Mesothelial cell of epicardium (in vitro differentiated cells): ENCODE data around the gene PPP1R14D. TPM values are rescaled to one million over a fixed set of nuclear protein-coding genes. Genes with fewer than 3 reads are reported as not detected.

Source experiments
- DNase-seq, 2 experiments: peaks; one replicate each; pipeline ENCODE4 v3.0.0; 2021; ENCODE audit warnings: low spot score in 2 of 2; ENCODE audit not compliant: unreplicated experiment in 2 of 2
- H3K27ac Mint-ChIP-seq: 2 replicates; pipeline ENCODE4 v1.8.0; 2021; ENCODE audit warnings: mixed read lengths
- H3K27me3 Mint-ChIP-seq: 2 replicates; pipeline ENCODE4 v1.8.0; 2021; ENCODE audit warnings: low read depth, mixed read lengths
- H3K36me3 Mint-ChIP-seq: 2 replicates; pipeline ENCODE4 v1.8.0; 2021; ENCODE audit warnings: mixed read lengths
- H3K4me1 Mint-ChIP-seq: 2 replicates; pipeline ENCODE4 v1.8.0; 2021; ENCODE audit warnings: mixed read lengths
- H3K4me3 Mint-ChIP-seq: 2 replicates; pipeline ENCODE4 v1.8.0; 2021; ENCODE audit warnings: mild to moderate bottlenecking, moderate library complexity, mixed read lengths
- H3K9me3 Mint-ChIP-seq: 2 replicates; pipeline ENCODE4 v1.8.0; 2021; ENCODE audit warnings: mixed read lengths
- CTCF ChIP-seq: fragments of 200-600 bp; sonication (generic); IDR thresholded peaks from one replicate; pipeline ENCODE4 v1.5.0; 2021; ENCODE audit warnings: antibody characterized with exemption; ENCODE audit not compliant: unreplicated experiment
- total RNA-seq: library from RNA; stranded (reverse); gene quantifications from 3 replicates; pipeline ENCODE4 v1.2.1, GENCODE V29; 2021

PPP1R14D gene
- total RNA-seq, 1 donor from 2014 or later = 1.7 TPM

DNA sequence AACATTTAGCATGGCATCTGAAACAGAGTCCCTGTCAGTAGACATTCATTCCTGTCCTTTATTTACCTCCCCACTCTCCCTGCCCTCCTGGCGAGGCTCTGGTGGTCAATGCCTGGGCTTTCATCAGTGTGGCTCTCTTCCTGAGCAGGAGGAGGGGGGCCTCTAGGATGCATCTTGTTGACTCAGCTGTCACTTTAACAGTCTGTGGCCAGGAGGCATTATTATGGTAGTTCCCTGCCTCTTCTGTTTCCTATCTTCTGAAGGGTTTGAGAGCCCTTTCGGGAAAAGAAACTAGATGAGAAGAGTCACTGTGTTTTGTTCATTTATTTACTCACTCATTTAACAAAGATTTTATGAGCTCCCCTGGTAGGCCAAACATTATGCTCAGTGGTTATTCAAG, 2.4 kb upstream of the PPP1R14D start:
- TF ChIP-seq CTCF = no peak
- no peak for DNase-seq
- H3K4me1 Mint-ChIP-seq = peaks cover 4% of the 10 kb centered on the region
- H3K4me3 Mint-ChIP-seq = no peak overlapping the region
- peaks cover 3% of the 10 kb centered on the region for H3K9me3 Mint-ChIP-seq
- H3K27me3 Mint-ChIP-seq = no peaks in the 10 kb centered on the region
- no peak overlapping the region for H3K27ac Mint-ChIP-seq
- peaks cover 8% of the 10 kb centered on the region for H3K36me3 Mint-ChIP-seq

DNA sequence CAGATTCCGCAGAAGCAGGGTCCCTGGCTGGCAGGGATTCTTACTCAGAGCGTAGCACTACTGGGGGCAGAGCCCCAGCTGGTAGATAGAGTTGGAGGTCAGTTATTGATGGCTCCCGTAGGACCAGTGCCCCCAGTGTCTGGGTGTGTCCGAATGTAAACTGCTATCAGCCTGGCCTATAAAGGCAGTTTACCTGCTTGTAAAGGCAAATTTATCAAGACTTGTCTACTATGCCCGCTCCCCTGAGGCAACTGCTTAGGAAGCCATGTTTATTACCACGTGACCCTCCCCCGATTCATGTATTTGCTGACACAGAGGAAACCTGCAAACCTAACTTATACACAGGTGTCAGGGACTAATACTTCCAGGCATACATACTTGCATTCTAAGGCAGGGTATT, 607 bp upstream of the PPP1R14D start:
- H3K27ac Mint-ChIP-seq = no peak overlapping the region

GRCh38 chr15:40826423-40827075, 2.0 kb downstream of the PPP1R14D start:
- Mint-ChIP-seq H3K27me3 (no peaks in the 10 kb centered on the region), H3K4me1 (peaks cover 14% of the 10 kb centered on the region), H3K36me3 (peaks cover under 1% of the 10 kb centered on the region), H3K4me3 (no peak overlapping the region), H3K27ac (peak overlapping the region; percentile 79), H3K9me3 (no peaks in the 10 kb centered on the region)
- no peak for DNase-seq
- no peak for TF ChIP-seq CTCF

More for the DNA sequence above, 607 bp upstream of the PPP1R14D start:
- TF ChIP-seq CTCF = no peak
- DNase-seq = no peak
- H3K27me3 Mint-ChIP-seq = no peaks in the 10 kb centered on the region
- H3K4me3 Mint-ChIP-seq = no peak overlapping the region
- peaks cover 8% of the 10 kb centered on the region for H3K36me3 Mint-ChIP-seq
- H3K4me1 Mint-ChIP-seq = peaks cover 14% of the 10 kb centered on the region
- H3K9me3 Mint-ChIP-seq = peaks cover 3% of the 10 kb centered on the region

DNA sequence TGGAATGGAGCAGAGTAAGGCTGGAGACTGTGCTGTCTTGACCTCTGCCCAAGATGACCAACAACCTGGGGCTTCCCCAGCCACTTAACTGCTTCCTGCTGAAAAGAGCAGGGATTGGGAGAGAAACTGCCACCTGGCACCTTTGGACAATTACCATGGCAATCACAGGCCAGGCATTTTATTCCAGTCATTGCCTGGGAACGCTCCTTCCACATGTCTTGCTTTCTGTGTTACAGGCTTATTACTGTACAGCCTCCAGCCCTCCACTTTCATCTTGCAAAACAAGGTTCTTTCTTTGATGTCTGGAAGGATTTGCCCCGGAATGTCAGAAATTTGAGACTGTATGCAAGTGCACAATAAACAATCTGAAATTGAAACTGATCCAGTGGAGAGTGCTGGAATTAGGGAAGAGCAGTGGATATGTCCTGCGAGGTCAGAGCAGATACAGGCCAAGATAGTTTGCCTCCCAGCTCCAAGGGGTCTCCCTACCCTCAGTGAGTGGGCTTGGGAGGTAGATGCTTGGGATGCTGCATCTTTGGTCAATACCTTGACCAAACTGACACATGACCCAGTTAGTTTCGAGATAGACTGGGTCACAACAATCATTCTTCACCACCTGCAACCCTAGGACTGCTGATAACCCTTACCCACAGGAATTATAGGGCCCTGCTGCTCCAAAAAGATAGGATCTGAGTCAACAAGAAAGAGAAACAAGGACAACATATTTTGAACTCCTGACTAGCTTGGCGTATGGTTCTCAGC, 2.7 kb downstream of the PPP1R14D start:
- H3K36me3 Mint-ChIP-seq = no peaks in the 10 kb centered on the region
- TF ChIP-seq CTCF = no peak
- peak overlapping the region; percentile 79 for H3K27ac Mint-ChIP-seq
- H3K9me3 Mint-ChIP-seq = no peaks in the 10 kb centered on the region
- H3K4me3 Mint-ChIP-seq = no peak overlapping the region
- peaks cover 14% of the 10 kb centered on the region for H3K4me1 Mint-ChIP-seq
- DNase-seq = no peak
- H3K27me3 Mint-ChIP-seq = no peaks in the 10 kb centered on the region

GRCh38 chr15:40823572-40824343, 4.8 kb downstream of the PPP1R14D start:
- Mint-ChIP-seq H3K27ac (no peak overlapping the region), H3K9me3 (no peaks in the 10 kb centered on the region), H3K36me3 (no peaks in the 10 kb centered on the region), H3K4me1 (peaks cover 14% of the 10 kb centered on the region), H3K27me3 (no peaks in the 10 kb centered on the region), H3K4me3 (no peak overlapping the region)
- DNase-seq = no peak
- TF ChIP-seq CTCF = no peak
